SK-N-SH (cell line): ENCODE measurements around the gene NCLN. TPM values are rescaled to one million over a fixed set of nuclear protein-coding genes. Genes with fewer than 3 reads are reported as not detected.

ENCODE experiments used
- CTCF ChIA-PET: fragments of 300-600, 350-600 bp; formaldehyde crosslinking; extraction: SDS; loops from one replicate; lab custom pipeline; 2021; lab: Yijun Ruan, JAX
- POLR2A ChIA-PET: fragments of 350-600 bp; sonication (Branson Sonifier 250); formaldehyde crosslinking; extraction: SDS; loops from one replicate; lab custom pipeline; 2020; ENCODE audit warnings: antibody characterized with exemption, inconsistent platforms; lab: Yijun Ruan, JAX
- DNase-seq: peaks from one replicate; pipeline ENCODE4 v3.0.0; 2012
- H2AFZ ChIP-seq: fragments of 200-600 bp; sonication (generic); 2 replicates; pipeline ENCODE4 v1.8.1; 2016; ENCODE audit warnings: antibody characterized with exemption, mild to moderate bottlenecking, low read depth
- H3F3A ChIP-seq: fragments of 200-600 bp; sonication (generic); replicated peaks from 2 replicates; pipeline ENCODE3; 2016; ENCODE audit warnings: antibody characterized with exemption, mild to moderate bottlenecking; ENCODE audit not compliant: insufficient read depth
- H3K27ac ChIP-seq, 2 experiments: fragments of 200-500 bp in 1 of 2; fragments of 200-600 bp in 1 of 2; sonication (Bioruptor generic) in 1 of 2; sonication (generic), shearing (Covaris generic) in 1 of 2; 2 replicates each; pipeline versions ENCODE4 v1.5.1 to v1.6.1; 2014 to 2016; ENCODE audit warnings: low read depth in 2 of 2, inconsistent platforms in 1 of 2, low read length in 1 of 2, mild to moderate bottlenecking in 1 of 2, mixed read lengths in 1 of 2
- H3K27me3 ChIP-seq: fragments of 200-600 bp; sonication (generic), shearing (Covaris generic); 2 replicates; pipeline ENCODE4 v1.6.1; 2016; ENCODE audit warnings: mixed run types; ENCODE audit not compliant: insufficient read depth
- H3K36me3 ChIP-seq, 2 experiments: fragments of 200-500 bp in 1 of 2; fragments of 200-600 bp in 1 of 2; sonication (Bioruptor generic) in 1 of 2; sonication (generic) in 1 of 2; replicated peaks in 1 of 2; 2 replicates each; pipeline versions ENCODE3 to v1.5.1; 2014 to 2016; ENCODE audit warnings: low read length in 1 of 2, mild to moderate bottlenecking in 1 of 2; ENCODE audit not compliant: insufficient read depth in 2 of 2, control insufficient read depth in 1 of 2
- H3K4me1 ChIP-seq, 2 experiments: fragments of 200-500 bp in 1 of 2; fragments of 200-600 bp in 1 of 2; sonication (Bioruptor generic) in 1 of 2; sonication (generic), shearing (Covaris generic) in 1 of 2; 2 replicates each; pipeline versions ENCODE4 v1.5.1 to v1.6.1; 2014 to 2016; ENCODE audit warnings: low read depth in 1 of 2, low read length in 1 of 2, mixed run types in 1 of 2; ENCODE audit not compliant: insufficient read depth in 2 of 2, control insufficient read depth in 1 of 2
- H3K4me2 ChIP-seq: fragments of 200-600 bp; sonication (generic), shearing (Covaris generic); 2 replicates; pipeline ENCODE4 v1.6.1; 2017; ENCODE audit warnings: mixed run types
- H3K4me3 ChIP-seq, 2 experiments: fragments of 200-500 bp in 1 of 2; fragments of 200-600 bp in 1 of 2; sonication (Bioruptor generic) in 1 of 2; sonication (generic), shearing (Covaris generic) in 1 of 2; 2 replicates each; pipeline versions ENCODE4 v1.5.1 to v1.8.1; 2014 to 2016; ENCODE audit warnings: low read depth in 2 of 2, inconsistent platforms in 1 of 2, low read length in 1 of 2, mild to moderate bottlenecking in 1 of 2, mixed read lengths in 1 of 2, moderate library complexity in 1 of 2
- H3K79me2 ChIP-seq: fragments of 200-600 bp; sonication (generic); 2 replicates; pipeline ENCODE4 v1.8.1; 2017; ENCODE audit warnings: mild to moderate bottlenecking; ENCODE audit not compliant: insufficient read depth
- H3K9ac ChIP-seq: fragments of 200-600 bp; sonication (generic); 2 replicates; pipeline ENCODE4 v1.6.1; 2017; ENCODE audit warnings: mixed run types
- H3K9me2 ChIP-seq: fragments of 200-600 bp; sonication (generic); 2 replicates; pipeline ENCODE4 v1.6.1; 2017; ENCODE audit warnings: mixed run types
- H3K9me3 ChIP-seq: fragments of 200-600 bp; sonication (generic); 2 replicates; pipeline ENCODE4 v1.6.1; 2017; ENCODE audit warnings: mixed run types, mild to moderate bottlenecking, moderate library complexity
- H4K20me1 ChIP-seq: fragments of 200-600 bp; sonication (generic); 2 replicates; pipeline ENCODE4 v1.6.1; 2017; ENCODE audit warnings: mild to moderate bottlenecking, mixed run types; ENCODE audit not compliant: insufficient read depth
- CHD2 ChIP-seq: fragments of 150-350 bp; IDR thresholded peaks from 2 replicates; pipeline ENCODE4 v1.6.1; 2018; ENCODE audit warnings: low read length; ENCODE audit not compliant: partially characterized antibody
- CTCF ChIP-seq: fragments of 200-600 bp; sonication (generic); IDR thresholded peaks from 2 replicates; pipeline ENCODE4 v1.6.1; 2017; ENCODE audit warnings: antibody characterized with exemption, mild to moderate bottlenecking, moderate library complexity
- FOXJ3 ChIP-seq: sonication (generic); formaldehyde crosslinking; IDR thresholded peaks from 2 replicates; pipeline ENCODE4 v1.5.1; 2020; ENCODE audit warnings: mild to moderate bottlenecking, missing genetic modification reagents
- GABPA ChIP-seq: IDR thresholded peaks from 2 replicates; pipeline ENCODE4 v1.4.0; 2012; ENCODE audit warnings: low read depth, mild to moderate bottlenecking
- MXI1 ChIP-seq: IDR thresholded peaks from 2 replicates; pipeline ENCODE4 v1.6.1; 2012; ENCODE audit warnings: mild to moderate bottlenecking, low read depth, low read length, improper control_type of control experiment
- POLR2AphosphoS5 ChIP-seq: IDR thresholded peaks from 2 replicates; pipeline ENCODE4 v1.6.1; 2012; ENCODE audit warnings: low read depth, low read length
- REST ChIP-seq: IDR thresholded peaks from 2 replicates; pipeline ENCODE4 v1.6.1; 2012; ENCODE audit warnings: mild to moderate bottlenecking, low read depth, low read length, moderate library complexity
- SIN3A ChIP-seq: IDR thresholded peaks from 2 replicates; pipeline ENCODE4 v1.6.1; 2012; ENCODE audit warnings: low read depth, mild to moderate bottlenecking, low read length, moderate library complexity, borderline replicate concordance
- TCF12 ChIP-seq: IDR thresholded peaks from 2 replicates; pipeline ENCODE4 v1.4.0; 2012
- USF1 ChIP-seq: IDR thresholded peaks from 2 replicates; pipeline ENCODE4 v1.4.0; 2012; ENCODE audit warnings: low read depth, borderline replicate concordance
- USF2 ChIP-seq: fragments of 150-350 bp; IDR thresholded peaks from 2 replicates; pipeline ENCODE4 v1.6.1; 2017; ENCODE audit warnings: antibody characterized with exemption, low read length, low read depth, borderline replicate concordance
- WGBS: methylation state at CpG from one replicate; pipeline ENCODE4 v1.1.6; 2017; ENCODE audit warnings: low lambda C conversion rate; 5-methylcytosine and 5-hydroxymethylcytosine counted together
- polyA plus RNA-seq, 3 experiments: library from polyadenylated mRNA; depleted of rRNA; stranded (reverse); fragments of >200 nt; gene quantifications; 2 replicates each; pipeline ENCODE4 v1.2.3, GENCODE V29; 2012

Gene NCLN
- polyA plus RNA-seq, 1 of the 3 experiments (the other 2 are of a cell fraction) = 69.0 TPM

- no peak for TF ChIP-seq REST
- no peak for TF ChIP-seq POLR2AphosphoS5
- no peak for TF ChIP-seq CHD2
- no peak for TF ChIP-seq TCF12
Measured at GRCh38 chr19:3188627-3189596, 3.2 kb downstream of the NCLN start (continued).

GRCh38 chr19:3189702-3190469, 4.2 kb downstream of the NCLN start:
- no peaks in the 10 kb centered on the region for H3K27me3 ChIP-seq
- no peaks in the 10 kb centered on the region for H3K9me2 ChIP-seq
- DNase-seq = no peak
- H3F3A ChIP-seq = no peaks in the 10 kb centered on the region
- no peak overlapping the region for H3K4me3 ChIP-seq
- H2AFZ ChIP-seq = no peak overlapping the region
- CTCF ChIA-PET = interaction anchor here (1.1 to 1.4 kb wide), 4 partner anchors 26 to 114 kb away, joined by 3 to 4 read pairs (median 4); partner anchors contain the start of gene CELF5
- peaks cover 17% of the 10 kb centered on the region; the same call in 1 of the 2 replicates for H4K20me1 ChIP-seq
- peaks cover 5 to 8% of the 10 kb centered on the region in 2 experiments for H3K36me3 ChIP-seq
- no peak overlapping the region for H3K4me2 ChIP-seq
- H3K27ac ChIP-seq = no peak overlapping the region; a peak in 1 of 4 replicates
- peaks cover 73% of the 10 kb centered on the region for H3K79me2 ChIP-seq
- 98% methylated on average over 9 of the region's 28 CpGs for WGBS
- no peak overlapping the region for H3K9ac ChIP-seq
- H3K9me3 ChIP-seq = no peaks in the 10 kb centered on the region
- POLR2A ChIA-PET = no interaction called here
- peaks cover 10 to 17% of the 10 kb centered on the region in 2 experiments; a peak in 2 of 4 replicates for H3K4me1 ChIP-seq
- TF ChIP-seq GABPA (no peak), MXI1 (no peak), CTCF (no peak), REST (no peak), USF2 (no peak), USF1 (no peak), FOXJ3 (no peak), SIN3A (no peak), POLR2AphosphoS5 (no peak)
- TF ChIP-seq, all 33 proteins: peak for 0
